Neural cell (in vitro differentiated cells): ENCODE measurements around the gene MAP3K20. TPM values are rescaled to one million over a fixed set of nuclear protein-coding genes. Genes with fewer than 3 reads are reported as not detected.

ENCODE experiments used
- H2AFZ ChIP-seq: fragments of 200-600, 300-800 bp; sonication (generic), shearing (Covaris generic); 2 replicates; pipeline ENCODE4 v1.6.0; 2014; ENCODE audit warnings: low read depth, mild to moderate bottlenecking, antibody characterized with exemption, low read length, moderate library complexity
- H3F3A ChIP-seq: fragments of 200-600 bp; shearing (Covaris generic); 2 replicates; pipeline ENCODE4 v1.6.1; 2016; ENCODE audit warnings: mild to moderate bottlenecking, moderate library complexity, mixed read lengths, antibody characterized with exemption, low read length; ENCODE audit not compliant: insufficient read depth, poor library complexity, severe bottlenecking
- H3K27ac ChIP-seq: fragments of 200-600, 300-800 bp; sonication (generic), shearing (Covaris generic); 2 replicates; pipeline ENCODE4 v1.5.1; 2014; ENCODE audit warnings: mild to moderate bottlenecking, low read length, moderate library complexity
- H3K27me3 ChIP-seq: fragments of 300-800, 200-600 bp; sonication (generic), shearing (Covaris generic); 2 replicates; pipeline ENCODE4 v1.6.0; 2014; ENCODE audit warnings: mild to moderate bottlenecking, low read depth, low read length, moderate library complexity; ENCODE audit not compliant: insufficient read depth
- H3K36me3 ChIP-seq: fragments of 300-800, 200-600 bp; sonication (generic), shearing (Covaris generic); 2 replicates; pipeline ENCODE4 v1.5.1; 2014; ENCODE audit warnings: mild to moderate bottlenecking, antibody characterized with exemption, low read length, moderate library complexity; ENCODE audit not compliant: insufficient read depth
- H3K4me2 ChIP-seq: fragments of 300-800, 200-600 bp; sonication (generic), shearing (Covaris generic); 2 replicates; pipeline ENCODE4 v1.6.0; 2014; ENCODE audit warnings: mild to moderate bottlenecking, low read length
- H3K4me3 ChIP-seq: fragments of 300-800, 200-600 bp; sonication (generic), shearing (Covaris generic); 2 replicates; pipeline ENCODE4 v1.5.1; 2014; ENCODE audit warnings: mild to moderate bottlenecking, low read length, moderate library complexity
- H3K79me2 ChIP-seq: fragments of 200-600 bp; shearing (Covaris generic); replicated peaks from 2 replicates; pipeline ENCODE4 v1.6.0; 2014; ENCODE audit warnings: mild to moderate bottlenecking, low read length, moderate library complexity; ENCODE audit not compliant: insufficient read depth
- H3K9ac ChIP-seq: fragments of 300-800, 200-600 bp; sonication (generic), shearing (Covaris generic); 2 replicates; pipeline ENCODE4 v1.6.1; 2016; ENCODE audit warnings: mild to moderate bottlenecking, low read length, mixed read lengths
- H3K9me2 ChIP-seq: fragments of 200-600 bp; shearing (Covaris generic); 2 replicates; pipeline ENCODE4 v1.6.1; 2016; ENCODE audit warnings: mild to moderate bottlenecking, low read length, mixed read lengths; ENCODE audit not compliant: insufficient read depth
- H3K9me3 ChIP-seq: fragments of 200-600, 300-800 bp; sonication (generic), shearing (Covaris generic); 2 replicates; pipeline ENCODE4 v1.6.1; 2016; ENCODE audit warnings: mild to moderate bottlenecking, mixed run types, low read length, moderate library complexity, mixed read lengths
- H4K20me1 ChIP-seq: fragments of 200-600 bp; shearing (Covaris generic); 2 replicates; pipeline ENCODE4 v1.6.1; 2016; ENCODE audit warnings: mild to moderate bottlenecking, mixed run types; ENCODE audit not compliant: insufficient read depth
- EP300 ChIP-seq: fragments of 450-650 bp; conservative IDR thresholded peaks from 2 replicates; pipeline ENCODE4 v1.6.1; 2014; ENCODE audit warnings: antibody characterized with exemption, mild to moderate bottlenecking, moderate library complexity; ENCODE audit not compliant: poor library complexity, severe bottlenecking
- EZH2 ChIP-seq: fragments of 200-600, 300-800 bp; shearing (Covaris generic), sonication (generic); IDR thresholded peaks from 2 replicates; pipeline ENCODE4 v1.6.1; 2014; ENCODE audit warnings: antibody characterized with exemption, low read length, borderline replicate concordance, mild to moderate bottlenecking; ENCODE audit not compliant: insufficient read depth, poor library complexity, severe bottlenecking
- MXI1 ChIP-seq: fragments of 450-650 bp; conservative IDR thresholded peaks from 2 replicates; pipeline ENCODE4 v1.6.1; 2014; ENCODE audit warnings: antibody characterized with exemption, mild to moderate bottlenecking; ENCODE audit not compliant: poor library complexity, severe bottlenecking
- POLR2AphosphoS5 ChIP-seq: IDR thresholded peaks from 2 replicates; pipeline ENCODE4 v1.6.1; 2012
- RAD21 ChIP-seq: fragments of 450-650 bp; conservative IDR thresholded peaks from 2 replicates; pipeline ENCODE4 v1.6.1; 2014; ENCODE audit warnings: antibody characterized with exemption, mild to moderate bottlenecking, moderate library complexity
- SMC3 ChIP-seq: fragments of 450-650 bp; conservative IDR thresholded peaks from 2 replicates; pipeline ENCODE4 v1.6.1; 2014; ENCODE audit warnings: antibody characterized with exemption, mild to moderate bottlenecking, moderate library complexity; ENCODE audit not compliant: poor library complexity
- TAF1 ChIP-seq: IDR thresholded peaks from 2 replicates; pipeline ENCODE4 v1.6.1; 2012; ENCODE audit warnings: low read depth
- polyA plus RNA-seq: library from polyadenylated mRNA; depleted of rRNA; stranded (reverse); fragments of >200 nt; gene quantifications from 2 replicates; pipeline ENCODE4 v1.2.3, GENCODE V29; 2014
- TF ChIP-seq, protein P1 (sequence below): fragments of 450-650 bp; IDR thresholded peaks from 2 replicates; pipeline ENCODE4 v1.5.1; 2014; ENCODE audit warnings: antibody characterized with exemption, mild to moderate bottlenecking, moderate library complexity; ENCODE audit not compliant: poor library complexity, severe bottlenecking
- TF ChIP-seq, protein P2 (sequence below): IDR thresholded peaks from 2 replicates; pipeline ENCODE4 v1.6.1; 2012; ENCODE audit warnings: borderline replicate concordance

MAP3K20 gene
- polyA plus RNA-seq, 1 donor from 2014 or later: 0.48 TPM

DNA sequence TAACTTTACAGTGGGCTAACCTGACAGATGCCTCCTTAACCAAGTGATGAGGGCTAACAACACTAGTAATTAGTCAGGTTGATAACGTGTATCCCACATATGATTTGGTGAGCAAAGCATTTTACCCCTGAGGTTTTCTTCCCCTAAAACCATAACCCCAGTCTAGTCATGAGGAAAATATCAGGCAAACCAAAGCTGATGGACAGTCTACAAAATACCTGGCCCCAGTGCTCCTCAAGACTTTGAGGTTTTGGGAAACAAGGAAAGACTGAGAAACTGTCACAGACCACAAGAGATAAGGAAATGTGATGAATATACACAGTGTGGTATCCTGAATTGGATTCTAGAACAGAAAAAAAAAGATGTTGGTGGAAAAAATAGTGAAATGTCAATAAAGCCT is 28.5 kb downstream of the MAP3K20 start:
- H3K4me3 ChIP-seq: no peak overlapping the region
- H2AFZ ChIP-seq: no peak overlapping the region
- H3K27me3 ChIP-seq: no peaks in the 10 kb centered on the region
- no peaks in the 10 kb centered on the region for H3K79me2 ChIP-seq
- H3K36me3 ChIP-seq: no peaks in the 10 kb centered on the region
- H3F3A ChIP-seq: no peaks in the 10 kb centered on the region
- H3K4me2 ChIP-seq: no peak overlapping the region
- TF ChIP-seq, protein P1, sequence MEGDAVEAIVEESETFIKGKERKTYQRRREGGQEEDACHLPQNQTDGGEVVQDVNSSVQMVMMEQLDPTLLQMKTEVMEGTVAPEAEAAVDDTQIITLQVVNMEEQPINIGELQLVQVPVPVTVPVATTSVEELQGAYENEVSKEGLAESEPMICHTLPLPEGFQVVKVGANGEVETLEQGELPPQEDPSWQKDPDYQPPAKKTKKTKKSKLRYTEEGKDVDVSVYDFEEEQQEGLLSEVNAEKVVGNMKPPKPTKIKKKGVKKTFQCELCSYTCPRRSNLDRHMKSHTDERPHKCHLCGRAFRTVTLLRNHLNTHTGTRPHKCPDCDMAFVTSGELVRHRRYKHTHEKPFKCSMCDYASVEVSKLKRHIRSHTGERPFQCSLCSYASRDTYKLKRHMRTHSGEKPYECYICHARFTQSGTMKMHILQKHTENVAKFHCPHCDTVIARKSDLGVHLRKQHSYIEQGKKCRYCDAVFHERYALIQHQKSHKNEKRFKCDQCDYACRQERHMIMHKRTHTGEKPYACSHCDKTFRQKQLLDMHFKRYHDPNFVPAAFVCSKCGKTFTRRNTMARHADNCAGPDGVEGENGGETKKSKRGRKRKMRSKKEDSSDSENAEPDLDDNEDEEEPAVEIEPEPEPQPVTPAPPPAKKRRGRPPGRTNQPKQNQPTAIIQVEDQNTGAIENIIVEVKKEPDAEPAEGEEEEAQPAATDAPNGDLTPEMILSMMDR: no peak
- TF ChIP-seq EZH2: no peak
- TF ChIP-seq, protein P2, sequence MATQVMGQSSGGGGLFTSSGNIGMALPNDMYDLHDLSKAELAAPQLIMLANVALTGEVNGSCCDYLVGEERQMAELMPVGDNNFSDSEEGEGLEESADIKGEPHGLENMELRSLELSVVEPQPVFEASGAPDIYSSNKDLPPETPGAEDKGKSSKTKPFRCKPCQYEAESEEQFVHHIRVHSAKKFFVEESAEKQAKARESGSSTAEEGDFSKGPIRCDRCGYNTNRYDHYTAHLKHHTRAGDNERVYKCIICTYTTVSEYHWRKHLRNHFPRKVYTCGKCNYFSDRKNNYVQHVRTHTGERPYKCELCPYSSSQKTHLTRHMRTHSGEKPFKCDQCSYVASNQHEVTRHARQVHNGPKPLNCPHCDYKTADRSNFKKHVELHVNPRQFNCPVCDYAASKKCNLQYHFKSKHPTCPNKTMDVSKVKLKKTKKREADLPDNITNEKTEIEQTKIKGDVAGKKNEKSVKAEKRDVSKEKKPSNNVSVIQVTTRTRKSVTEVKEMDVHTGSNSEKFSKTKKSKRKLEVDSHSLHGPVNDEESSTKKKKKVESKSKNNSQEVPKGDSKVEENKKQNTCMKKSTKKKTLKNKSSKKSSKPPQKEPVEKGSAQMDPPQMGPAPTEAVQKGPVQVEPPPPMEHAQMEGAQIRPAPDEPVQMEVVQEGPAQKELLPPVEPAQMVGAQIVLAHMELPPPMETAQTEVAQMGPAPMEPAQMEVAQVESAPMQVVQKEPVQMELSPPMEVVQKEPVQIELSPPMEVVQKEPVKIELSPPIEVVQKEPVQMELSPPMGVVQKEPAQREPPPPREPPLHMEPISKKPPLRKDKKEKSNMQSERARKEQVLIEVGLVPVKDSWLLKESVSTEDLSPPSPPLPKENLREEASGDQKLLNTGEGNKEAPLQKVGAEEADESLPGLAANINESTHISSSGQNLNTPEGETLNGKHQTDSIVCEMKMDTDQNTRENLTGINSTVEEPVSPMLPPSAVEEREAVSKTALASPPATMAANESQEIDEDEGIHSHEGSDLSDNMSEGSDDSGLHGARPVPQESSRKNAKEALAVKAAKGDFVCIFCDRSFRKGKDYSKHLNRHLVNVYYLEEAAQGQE: no peak
- no peak for TF ChIP-seq SMC3
- no peak for TF ChIP-seq EP300
- no peak for TF ChIP-seq POLR2AphosphoS5
- no peak for TF ChIP-seq RAD21
- H3K9ac ChIP-seq: no peak overlapping the region
- no peaks in the 10 kb centered on the region for H3K9me2 ChIP-seq
- H3K9me3 ChIP-seq: no peaks in the 10 kb centered on the region
- no peak overlapping the region for H3K27ac ChIP-seq
- H4K20me1 ChIP-seq: no peaks in the 10 kb centered on the region

DNA sequence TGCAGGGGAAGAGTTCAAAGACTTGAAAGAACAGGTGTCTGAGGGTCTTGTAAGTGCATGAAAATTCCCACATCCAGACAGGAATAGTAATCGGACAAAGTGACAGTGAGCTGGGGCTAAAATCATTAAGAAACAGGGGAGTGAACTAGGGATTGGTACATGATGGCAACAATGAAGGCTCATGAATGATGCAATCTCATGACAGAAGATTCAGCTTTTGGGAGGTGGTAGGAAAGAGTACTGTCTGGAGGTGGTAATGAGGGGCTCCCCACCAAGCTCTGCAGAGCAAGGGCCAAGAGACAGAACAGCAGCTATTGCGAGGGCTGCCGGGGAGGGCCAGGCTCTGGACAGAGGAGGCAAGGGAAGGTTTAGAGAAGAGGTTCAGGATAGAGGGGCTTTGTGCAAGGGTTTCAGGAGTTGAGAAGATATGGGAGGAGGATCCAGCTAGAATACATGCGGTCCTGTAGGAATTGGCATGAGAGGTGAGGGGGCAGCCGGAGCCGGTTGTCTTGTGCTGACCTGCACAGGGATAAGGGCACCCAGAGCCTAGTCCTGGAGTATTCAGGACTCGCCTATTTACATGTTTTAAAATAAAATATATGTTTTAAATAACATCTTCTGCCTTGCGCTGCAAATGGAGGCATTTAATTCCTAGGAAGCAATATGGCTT is 31.4 kb downstream of the MAP3K20 start:
- no peaks in the 10 kb centered on the region for H3K9me2 ChIP-seq
- no peaks in the 10 kb centered on the region for H3K36me3 ChIP-seq
- H3F3A ChIP-seq: no peaks in the 10 kb centered on the region
- H2AFZ ChIP-seq: no peak overlapping the region
- no peak overlapping the region for H3K4me3 ChIP-seq
- no peak overlapping the region for H3K4me2 ChIP-seq
- no peaks in the 10 kb centered on the region for H3K27me3 ChIP-seq
- no peaks in the 10 kb centered on the region for H3K79me2 ChIP-seq
- no peaks in the 10 kb centered on the region for H3K9me3 ChIP-seq
- no peak overlapping the region for H3K9ac ChIP-seq
- H4K20me1 ChIP-seq: no peaks in the 10 kb centered on the region
- no peak overlapping the region for H3K27ac ChIP-seq
- TF ChIP-seq, protein P1: no peak
- no peak for TF ChIP-seq MXI1
- no peak for TF ChIP-seq EP300
- no peak for TF ChIP-seq RAD21
- TF ChIP-seq EZH2: no peak
- no peak for TF ChIP-seq POLR2AphosphoS5
- no peak for TF ChIP-seq SMC3
- no peak for TF ChIP-seq TAF1
- TF ChIP-seq, protein P2: no peak
